Measurements from ENCODE around the gene XPO6. TPM values are rescaled to one million over a fixed set of nuclear protein-coding genes. Genes with fewer than 3 reads are reported as not detected.

XPO6 gene
- total RNA-seq, 1 experiment from 2014 or later: 162 TPM

GRCh38 chr16:28189245-28189644 is 22.5 kb downstream of the XPO6 start:
- H3K9ac ChIP-seq (ENCODE audit: low read length): no peak overlapping the region
- H4K20me1 ChIP-seq (ENCODE audit: insufficient read depth): peaks cover 61% of the 10 kb centered on the region; the same call in 1 of the 2 replicates
- no peak overlapping the region for H3K4me3 ChIP-seq (replicated peaks in 1 of 2; ENCODE audit: low read depth in 1 of 2, low read length in 2 of 2)
- CTCF ChIA-PET: no interaction called here
- H3K9me2 ChIP-seq (ENCODE audit: insufficient read depth): no peaks in the 10 kb centered on the region
- H3K36me3 ChIP-seq (ENCODE audit: control insufficient read depth in 1 of 2, insufficient read depth in 2 of 2, low read length in 2 of 2): peaks cover 0 to 22% of the 10 kb centered on the region in 2 experiments; a peak in 1 of 4 replicates
- TF ChIP-seq CBX3 (IDR thresholded peaks at IDR 0.05; ENCODE audit: low read depth): no peak
- TF ChIP-seq ZBTB33 (IDR thresholded peaks at IDR 0.05; ENCODE audit: extremely low read depth, insufficient replicate concordance, low read length): no peak
- TF ChIP-seq POLR2AphosphoS5 (IDR thresholded peaks at IDR 0.05; ENCODE audit: low read depth, low read length): no peak
- no peak for TF ChIP-seq CEBPB (IDR thresholded peaks at IDR 0.05; ENCODE audit: low read depth)
- no peak for TF ChIP-seq JUND (IDR thresholded peaks at IDR 0.05)
- peaks cover 4 to 60% of the 10 kb centered on the region in 2 experiments; a peak in 3 of 4 replicates for H3K4me1 ChIP-seq (ENCODE audit: control insufficient read depth in 1 of 2, insufficient read depth in 2 of 2, low read length in 2 of 2)
- peaks cover 100% of the 10 kb centered on the region for H3K79me2 ChIP-seq (ENCODE audit: insufficient read depth, low read length)
- no peaks in the 10 kb centered on the region for H3K27me3 ChIP-seq (ENCODE audit: insufficient read depth, low read length)
- POLR2A ChIA-PET: no interaction called here
- RAD21 ChIA-PET (ENCODE audit: low non-redundant PET in 1 of 2, low total read pairs in 2 of 2, uncharacterized antibody in 2 of 2, unreplicated experiment in 2 of 2): no interaction called here
- no peak overlapping the region for H3K27ac ChIP-seq (ENCODE audit: low read depth, low read length)
- intact Hi-C loops (cut with micrococcal nuclease): no loop called here
- no peak overlapping the region for H3K4me2 ChIP-seq (ENCODE audit: low read length)
- no peak for DNase-seq (ENCODE audit: low read depth, low spot score)
- BruUV-seq (replicated peaks): no TSS peak
- ATAC-seq: peak; percentile 71
- H3K9me3 ChIP-seq (ENCODE audit: control insufficient read depth in 1 of 2, insufficient read depth in 1 of 2, low read depth in 1 of 2, low read length in 2 of 2): 0 out of 4 replicates have a peak, but pooled peaks cover 0 to 3% of the 10 kb centered on the region in 2 experiments
- no peak overlapping the region for H2AFZ ChIP-seq (ENCODE audit: low read depth, low read length, poor library complexity, severe bottlenecking)

- no peak for ATAC-seq
- H3K9ac ChIP-seq (ENCODE audit: low read length): no peak overlapping the region
Measured at GRCh38 chr16:28188085-28188916, 23.5 kb downstream of the XPO6 start.

More at GRCh38 chr16:28188085-28188916, 23.5 kb downstream of the XPO6 start:
- TF ChIP-seq SIN3A (IDR thresholded peaks at IDR 0.05; ENCODE audit: low read depth): no peak
- no peak for TF ChIP-seq TCF7L2 (IDR thresholded peaks at IDR 0.05; ENCODE audit: borderline replicate concordance, extremely low read depth, insufficient read depth, insufficient read length)
- TF ChIP-seq CEBPB (IDR thresholded peaks at IDR 0.05; ENCODE audit: low read depth): no peak
- H4K20me1 ChIP-seq (ENCODE audit: insufficient read depth): peaks cover 54% of the 10 kb centered on the region; the same call in 1 of the 2 replicates
- no peak overlapping the region for H3K27ac ChIP-seq (ENCODE audit: low read depth, low read length)
- H3K36me3 ChIP-seq (ENCODE audit: control insufficient read depth in 1 of 2, insufficient read depth in 2 of 2, low read length in 2 of 2): peaks cover 0 to 18% of the 10 kb centered on the region in 2 experiments; a peak in 1 of 4 replicates
- H3K27me3 ChIP-seq (ENCODE audit: insufficient read depth, low read length): no peaks in the 10 kb centered on the region
- no peaks in the 10 kb centered on the region for H3K9me2 ChIP-seq (ENCODE audit: insufficient read depth)
- H2AFZ ChIP-seq (ENCODE audit: low read depth, low read length, poor library complexity, severe bottlenecking): no peak overlapping the region
- peaks cover 100% of the 10 kb centered on the region for H3K79me2 ChIP-seq (ENCODE audit: insufficient read depth, low read length)
- H3K9me3 ChIP-seq (ENCODE audit: control insufficient read depth in 1 of 2, insufficient read depth in 1 of 2, low read depth in 1 of 2, low read length in 2 of 2): 0 out of 4 replicates have a peak, but pooled peaks cover 0 to 3% of the 10 kb centered on the region in 2 experiments
- BruUV-seq (replicated peaks): no TSS peak
- no peak for DNase-seq (ENCODE audit: low read depth, low spot score)
- intact Hi-C loops (cut with micrococcal nuclease): no loop called here
- ChIA-PET CTCF (no interaction called here), POLR2A (no interaction called here), RAD21 (ENCODE audit: low non-redundant PET in 1 of 2, low total read pairs in 2 of 2, uncharacterized antibody in 2 of 2, unreplicated experiment in 2 of 2) (no interaction called here)
- no peak overlapping the region for H3K4me3 ChIP-seq (replicated peaks in 1 of 2; ENCODE audit: low read depth in 1 of 2, low read length in 2 of 2)
- peaks cover 10 to 60% of the 10 kb centered on the region in 2 experiments for H3K4me1 ChIP-seq (ENCODE audit: control insufficient read depth in 1 of 2, insufficient read depth in 2 of 2, low read length in 2 of 2)
- H3K4me2 ChIP-seq (ENCODE audit: low read length): no peak overlapping the region

Measured in HCT116 (cell line).